Osteoblast (primary cell): ENCODE measurements around the gene PRUNE1. TPM values are rescaled to one million over a fixed set of nuclear protein-coding genes. Genes with fewer than 3 reads are reported as not detected.
A peak's percentile ranks its signal among the peaks of the same experiment; 100 is the strongest.

Source experiments
- DNase-seq: peaks from one replicate; pipeline ENCODE4 v3.0.0; 2011; ENCODE audit warnings: low spot score, mixed read lengths; ENCODE audit not compliant: insufficient read length; ENCODE audit errors: missing footprints
- H2AFZ ChIP-seq: 2 replicates; pipeline ENCODE4 v1.6.0; 2011; ENCODE audit warnings: mild to moderate bottlenecking, low read length
- H3K27ac ChIP-seq: 2 replicates; pipeline ENCODE4 v1.5.1; 2011; ENCODE audit warnings: mild to moderate bottlenecking, low read depth, low read length, moderate library complexity
- H3K27me3 ChIP-seq: 2 replicates; pipeline ENCODE4 v1.6.0; 2012; ENCODE audit warnings: mild to moderate bottlenecking, control low read depth, inconsistent platforms, low read length, moderate library complexity; ENCODE audit not compliant: insufficient read depth
- H3K36me3 ChIP-seq: 2 replicates; pipeline ENCODE4 v1.5.1; 2011; ENCODE audit warnings: mild to moderate bottlenecking, low read length, control low read depth, moderate library complexity; ENCODE audit not compliant: insufficient read depth
- H3K4me1 ChIP-seq: 2 replicates; pipeline ENCODE4 v1.5.1; 2011; ENCODE audit warnings: mild to moderate bottlenecking, low read length, control low read depth, moderate library complexity; ENCODE audit not compliant: insufficient read depth
- H3K4me2 ChIP-seq: 2 replicates; pipeline ENCODE4 v1.6.0; 2011; ENCODE audit warnings: mild to moderate bottlenecking, low read length; ENCODE audit not compliant: insufficient read depth
- H3K4me3 ChIP-seq: fragments of 200-600 bp; sonication (generic); 3 replicates; pipeline ENCODE4 v1.5.1; 2012; ENCODE audit warnings: mild to moderate bottlenecking, low read length, inconsistent platforms; ENCODE audit not compliant: insufficient read depth
- H3K79me2 ChIP-seq: 2 replicates; pipeline ENCODE4 v1.6.0; 2012; ENCODE audit warnings: mild to moderate bottlenecking, low read length, control low read depth, inconsistent platforms; ENCODE audit not compliant: insufficient read depth
- H3K9me3 ChIP-seq: 2 replicates; pipeline ENCODE4 v1.5.1; 2011; ENCODE audit warnings: low read depth, low read length, control low read depth
- H4K20me1 ChIP-seq: 2 replicates; pipeline ENCODE4 v1.6.0; 2012; ENCODE audit warnings: mild to moderate bottlenecking, low read length, control low read depth; ENCODE audit not compliant: insufficient read depth
- CTCF ChIP-seq: IDR thresholded peaks from 2 replicates; pipeline ENCODE4 v1.5.1; 2011; ENCODE audit warnings: mild to moderate bottlenecking, low read depth, low read length, moderate library complexity; ENCODE audit errors: extremely low read depth
- total RNA-seq: library from RNA; depleted of rRNA; stranded (reverse); fragments of >200 nt; gene quantifications from 2 replicates; pipeline ENCODE4 v1.2.3, GENCODE V29; 2012

PRUNE1 gene
- total RNA-seq, 1 donor, result 11.6 TPM

- peaks cover 35% of the 10 kb centered on the region for H3K4me1 ChIP-seq
- no peak overlapping the region for H2AFZ ChIP-seq
- no peaks in the 10 kb centered on the region for H3K27me3 ChIP-seq
- peaks cover 57% of the 10 kb centered on the region for H4K20me1 ChIP-seq
- H3K27ac ChIP-seq, result peak overlapping the region; percentile 69
- H3K79me2 ChIP-seq, result peaks cover 75% of the 10 kb centered on the region
- peak overlapping the region; percentile 95 for H3K4me3 ChIP-seq
- H3K36me3 ChIP-seq, result peaks cover 21% of the 10 kb centered on the region
- TF ChIP-seq CTCF, result peak; percentile 29
- DNase-seq, result peak; percentile 95
- no peaks in the 10 kb centered on the region for H3K9me3 ChIP-seq
- H3K4me2 ChIP-seq, result peak overlapping the region; percentile 98
Measured at GRCh38 chr1:150971583-150972416, 36.4 kb upstream of the PRUNE1 start.

GRCh38 chr1:150972417-150972940 is 35.8 kb upstream of the PRUNE1 start:
- H3K4me3 ChIP-seq, result peak overlapping the region; percentile 95
- peaks cover 54% of the 10 kb centered on the region for H4K20me1 ChIP-seq
- peak overlapping the region; percentile 69 for H3K27ac ChIP-seq
- no peak for TF ChIP-seq CTCF
- peak overlapping the region; percentile 98 for H3K4me2 ChIP-seq
- peaks cover 68% of the 10 kb centered on the region for H3K79me2 ChIP-seq
- H3K4me1 ChIP-seq, result peaks cover 42% of the 10 kb centered on the region
- H2AFZ ChIP-seq, result no peak overlapping the region
- H3K9me3 ChIP-seq, result no peaks in the 10 kb centered on the region
- peak; percentile 59 for DNase-seq
- H3K36me3 ChIP-seq, result peaks cover 14% of the 10 kb centered on the region
- H3K27me3 ChIP-seq, result no peaks in the 10 kb centered on the region

GRCh38 chr1:150973258-150973835 is 34.9 kb upstream of the PRUNE1 start:
- peak overlapping the region; percentile 69 for H3K27ac ChIP-seq
- TF ChIP-seq CTCF, result no peak
- H3K27me3 ChIP-seq, result no peaks in the 10 kb centered on the region
- no peak overlapping the region for H2AFZ ChIP-seq
- peaks cover 50% of the 10 kb centered on the region for H3K4me1 ChIP-seq
- peak overlapping the region; percentile 98 for H3K4me2 ChIP-seq
- H4K20me1 ChIP-seq, result peaks cover 49% of the 10 kb centered on the region
- peak; percentile 93 for DNase-seq
- H3K4me3 ChIP-seq, result peak overlapping the region; percentile 95
- peaks cover 59% of the 10 kb centered on the region for H3K79me2 ChIP-seq
- H3K36me3 ChIP-seq, result peaks cover 7% of the 10 kb centered on the region
- H3K9me3 ChIP-seq, result no peaks in the 10 kb centered on the region
